Lower lobe of right lung (tissue), 2 donors: ENCODE measurements around the gene SLC47A2. TPM values are rescaled to one million over a fixed set of nuclear protein-coding genes. Genes with fewer than 3 reads are reported as not detected.

Experiments
- ATAC-seq, 2 donors: fragments of 200-7000 bp; cut with Tn5 transposase; one replicate each; pipeline ENCODE4 v1.9.1; 2020 to 2022; ENCODE audit warnings: mild to moderate bottlenecking in 2 of 2, moderate library complexity in 2 of 2
- DNase-seq: peaks from one replicate; pipeline ENCODE4 v3.0.0-alpha.2; 2020
- H3K27ac ChIP-seq: fragments of 200-600 bp; one replicate; pipeline ENCODE4 v1.8.0; 2022
- H3K27me3 ChIP-seq: fragments of 200-600 bp; one replicate; pipeline ENCODE4 v1.8.0; 2022; ENCODE audit warnings: low read depth
- H3K36me3 ChIP-seq: fragments of 200-600 bp; one replicate; pipeline ENCODE4 v1.8.0; 2022; ENCODE audit warnings: mild to moderate bottlenecking
- H3K4me1 ChIP-seq: fragments of 200-600 bp; one replicate; pipeline ENCODE4 v1.8.0; 2022
- H3K4me3 ChIP-seq: fragments of 200-600 bp; one replicate; pipeline ENCODE4 v1.8.0; 2022; ENCODE audit warnings: mild to moderate bottlenecking
- H3K9me3 ChIP-seq: fragments of 200-600 bp; one replicate; pipeline ENCODE4 v1.8.0; 2022
- CTCF ChIP-seq: fragments of 200-600 bp; IDR thresholded peaks from one replicate; pipeline ENCODE4 v1.8.0; 2022; ENCODE audit warnings: antibody characterized with exemption, mild to moderate bottlenecking
- intact Hi-C: fragments of 100-400 bp; cut with DNase I; formaldehyde crosslinking; loops from one replicate; pipeline ENCODE4 v1.11.0; 2022
- total RNA-seq: library from RNA; stranded (reverse); fragmentation: NEBNext Ultra II Directional; extraction: Animal tissue kit (Norgen Biotek cat#: 25700); gene quantifications from one replicate; pipeline ENCODE4 v1.2.1, GENCODE V29; 2021
- donor health status: DM: no; HTN: yes; CAD: no; lungs with severe emphysema.

The SLC47A2 gene
- total RNA-seq, 1 donor from 2014 or later: not detected

- TF ChIP-seq CTCF: no peak
- ATAC-seq (no peak), DNase-seq (no peak)
- Histone ChIP-seq H3K27me3 (no peaks in the 10 kb centered on the region), H3K27ac (no peak overlapping the region), H3K4me3 (no peak overlapping the region), H3K9me3 (no peaks in the 10 kb centered on the region), H3K36me3 (no peaks in the 10 kb centered on the region), H3K4me1 (no peaks in the 10 kb centered on the region)
- intact Hi-C loops: no loop called here
Measured at GRCh38 chr17:19630661-19631060, 85.7 kb downstream of the SLC47A2 start.

GRCh38 chr17:19630035-19630434 lies 86.3 kb downstream of the SLC47A2 start:
- no peaks in the 10 kb centered on the region for H3K4me1 ChIP-seq
- H3K27me3 ChIP-seq: no peaks in the 10 kb centered on the region
- no peak for TF ChIP-seq CTCF
- DNase-seq (no peak), ATAC-seq (no peak)
- no peaks in the 10 kb centered on the region for H3K9me3 ChIP-seq
- H3K36me3 ChIP-seq: no peaks in the 10 kb centered on the region
- no peak overlapping the region for H3K4me3 ChIP-seq
- no peak overlapping the region for H3K27ac ChIP-seq
- intact Hi-C loops: no loop called here

- Histone ChIP-seq H3K9me3 (no peaks in the 10 kb centered on the region), H3K4me3 (no peak overlapping the region), H3K36me3 (no peaks in the 10 kb centered on the region), H3K27me3 (no peaks in the 10 kb centered on the region), H3K27ac (no peak overlapping the region), H3K4me1 (no peaks in the 10 kb centered on the region)
- ATAC-seq (no peak), DNase-seq (no peak)
- intact Hi-C loops: no loop called here
- TF ChIP-seq CTCF: no peak
Measured at GRCh38 chr17:19629449-19629848, 86.9 kb downstream of the SLC47A2 start.

Other genes starting within 250 kb of the SLC47A2 start
- gene SLC47A1, start 182.7 kb downstream of the SLC47A2 start, total RNA-seq: 18.6 TPM
- gene ALDH3A2, start 67.8 kb downstream of the SLC47A2 start, total RNA-seq: 115 TPM
- 6.7 TPM for gene ALDH3A1, start 31.7 kb upstream of the SLC47A2 start, total RNA-seq
- 20.1 TPM for gene ULK2, start 151.4 kb upstream of the SLC47A2 start, total RNA-seq